BJ (cell line): ENCODE results near the gene ZNF350. TPM values are rescaled to one million over a fixed set of nuclear protein-coding genes. Genes with fewer than 3 reads are reported as not detected.

ENCODE experiments used
- CTCF ChIA-PET: fragments of 350-600 bp; formaldehyde crosslinking; extraction: SDS; loops from one replicate; lab custom pipeline; 2021; ENCODE audit warnings: antibody characterized with exemption, inconsistent platforms; lab: Yijun Ruan, JAX
- POLR2A ChIA-PET: fragments of 300-600 bp; sonication (Branson Sonifier 250); formaldehyde crosslinking; extraction: SDS; loops from one replicate; lab custom pipeline; 2021; ENCODE audit warnings: antibody characterized with exemption; lab: Charles Lee
- DNase-seq: peaks from one replicate; pipeline ENCODE4 v3.0.0-alpha.2; 2011; ENCODE audit warnings: low read depth
- H3K27me3 ChIP-seq: 2 replicates; pipeline ENCODE4 v1.6.0; 2011; ENCODE audit warnings: low read length; ENCODE audit not compliant: control insufficient read depth, insufficient read depth
- H3K36me3 ChIP-seq: 2 replicates; pipeline ENCODE4 v1.5.1; 2011; ENCODE audit warnings: low read length; ENCODE audit not compliant: control insufficient read depth, insufficient read depth
- H3K4me3 ChIP-seq: 2 replicates; pipeline ENCODE4 v1.5.1; 2011; ENCODE audit warnings: low read depth, mild to moderate bottlenecking, control low read depth, low read length
- polyA plus RNA-seq: library from polyadenylated mRNA; depleted of rRNA; stranded (reverse); fragments of >200 nt; gene quantifications from 2 replicates; pipeline ENCODE4 v1.2.3, GENCODE V29; 2011
- TF ChIP-seq, protein P1 (sequence below): IDR thresholded peaks from 2 replicates; pipeline ENCODE4 v1.5.1; 2011; ENCODE audit warnings: low read depth, mild to moderate bottlenecking, control low read depth, inconsistent platforms, low read length, moderate library complexity; ENCODE audit not compliant: insufficient read depth

The ZNF350 gene
- polyA plus RNA-seq, 1 experiment, result 5.5 TPM

DNA sequence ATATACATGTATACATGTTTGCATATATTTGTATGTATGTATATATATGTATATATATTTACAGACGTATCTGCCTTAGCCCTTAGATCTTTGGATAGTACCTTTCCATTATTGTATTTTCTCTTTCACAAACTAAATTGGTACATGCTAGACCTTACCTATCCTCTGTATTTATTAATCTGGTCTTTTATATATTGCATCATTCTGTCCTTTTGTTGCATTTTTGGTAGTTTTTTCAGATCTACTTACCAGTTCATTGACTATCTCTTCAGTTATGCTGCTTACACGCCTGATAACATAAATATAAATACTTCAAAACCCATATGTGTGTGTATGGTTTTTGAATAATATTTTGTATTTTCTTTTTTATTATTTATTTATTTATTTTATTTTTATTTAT is 47.7 kb downstream of the ZNF350 start:
- DNase-seq, result no peak
- CTCF ChIA-PET, result no interaction called here
- no peaks in the 10 kb centered on the region for H3K27me3 ChIP-seq
- POLR2A ChIA-PET, result no interaction called here
- peaks cover 16% of the 10 kb centered on the region for H3K36me3 ChIP-seq
- no peak overlapping the region for H3K4me3 ChIP-seq
- TF ChIP-seq, protein P1, sequence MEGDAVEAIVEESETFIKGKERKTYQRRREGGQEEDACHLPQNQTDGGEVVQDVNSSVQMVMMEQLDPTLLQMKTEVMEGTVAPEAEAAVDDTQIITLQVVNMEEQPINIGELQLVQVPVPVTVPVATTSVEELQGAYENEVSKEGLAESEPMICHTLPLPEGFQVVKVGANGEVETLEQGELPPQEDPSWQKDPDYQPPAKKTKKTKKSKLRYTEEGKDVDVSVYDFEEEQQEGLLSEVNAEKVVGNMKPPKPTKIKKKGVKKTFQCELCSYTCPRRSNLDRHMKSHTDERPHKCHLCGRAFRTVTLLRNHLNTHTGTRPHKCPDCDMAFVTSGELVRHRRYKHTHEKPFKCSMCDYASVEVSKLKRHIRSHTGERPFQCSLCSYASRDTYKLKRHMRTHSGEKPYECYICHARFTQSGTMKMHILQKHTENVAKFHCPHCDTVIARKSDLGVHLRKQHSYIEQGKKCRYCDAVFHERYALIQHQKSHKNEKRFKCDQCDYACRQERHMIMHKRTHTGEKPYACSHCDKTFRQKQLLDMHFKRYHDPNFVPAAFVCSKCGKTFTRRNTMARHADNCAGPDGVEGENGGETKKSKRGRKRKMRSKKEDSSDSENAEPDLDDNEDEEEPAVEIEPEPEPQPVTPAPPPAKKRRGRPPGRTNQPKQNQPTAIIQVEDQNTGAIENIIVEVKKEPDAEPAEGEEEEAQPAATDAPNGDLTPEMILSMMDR, result no peak

DNA sequence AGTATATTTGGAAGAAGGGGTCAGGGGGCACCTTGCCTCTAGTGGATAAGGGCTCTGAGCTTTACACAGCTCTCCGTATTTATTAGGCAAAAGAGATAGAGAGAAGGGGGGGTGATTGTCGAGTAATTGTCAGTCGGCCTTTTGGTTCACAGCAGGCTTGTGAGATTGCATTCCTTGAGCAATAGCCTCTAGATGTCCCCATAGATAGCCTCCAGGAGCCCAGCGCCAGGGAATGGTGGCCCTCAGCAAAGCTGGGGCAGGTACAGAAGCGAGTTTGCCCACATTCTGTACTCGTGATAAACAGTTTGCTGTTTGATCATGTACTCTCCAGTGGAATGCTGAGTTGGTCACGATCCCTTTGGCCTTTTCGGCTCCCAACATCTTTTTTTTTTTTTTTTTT is 54.7 kb downstream of the ZNF350 start:
- no peak for DNase-seq
- Histone ChIP-seq H3K36me3 (peaks cover 8% of the 10 kb centered on the region), H3K4me3 (no peak overlapping the region), H3K27me3 (no peaks in the 10 kb centered on the region)
- ChIA-PET POLR2A (interaction anchor here (0.6 kb wide), 1 partner anchor 414 kb away, joined by 4 read pairs; no protein-coding TSS in a partner anchor), CTCF (no interaction called here)
- TF ChIP-seq, protein P1, result no peak

DNA sequence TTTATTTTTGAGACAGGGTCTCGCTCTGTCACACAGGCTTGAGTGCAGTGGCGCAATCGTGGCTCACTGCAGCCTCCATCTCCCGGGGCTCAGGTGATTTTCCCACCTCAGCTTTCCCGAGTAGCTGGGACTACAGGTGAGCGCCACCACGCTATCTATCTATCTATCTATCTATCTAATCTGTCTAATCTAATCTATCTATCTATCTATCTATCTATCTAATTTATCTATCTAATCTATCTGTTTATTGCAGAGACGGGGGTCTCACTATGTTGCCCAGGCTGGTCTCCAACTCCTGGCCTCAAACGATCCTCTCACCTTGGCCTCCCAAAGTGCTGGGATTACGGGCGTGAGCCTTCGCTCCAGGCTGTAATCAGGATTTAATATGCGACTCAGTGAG is 58.8 kb downstream of the ZNF350 start:
- no peak for DNase-seq
- ChIA-PET POLR2A (no interaction called here), CTCF (interaction anchor here (2.0 kb wide), 1 partner anchor 11 kb away, joined by 7 read pairs; no protein-coding TSS in a partner anchor)
- no peaks in the 10 kb centered on the region for H3K27me3 ChIP-seq
- peak overlapping the region; percentile 95 for H3K4me3 ChIP-seq
- peaks cover 2% of the 10 kb centered on the region; the same call in 1 of the 2 replicates for H3K36me3 ChIP-seq
- TF ChIP-seq, protein P1, result no peak

DNA sequence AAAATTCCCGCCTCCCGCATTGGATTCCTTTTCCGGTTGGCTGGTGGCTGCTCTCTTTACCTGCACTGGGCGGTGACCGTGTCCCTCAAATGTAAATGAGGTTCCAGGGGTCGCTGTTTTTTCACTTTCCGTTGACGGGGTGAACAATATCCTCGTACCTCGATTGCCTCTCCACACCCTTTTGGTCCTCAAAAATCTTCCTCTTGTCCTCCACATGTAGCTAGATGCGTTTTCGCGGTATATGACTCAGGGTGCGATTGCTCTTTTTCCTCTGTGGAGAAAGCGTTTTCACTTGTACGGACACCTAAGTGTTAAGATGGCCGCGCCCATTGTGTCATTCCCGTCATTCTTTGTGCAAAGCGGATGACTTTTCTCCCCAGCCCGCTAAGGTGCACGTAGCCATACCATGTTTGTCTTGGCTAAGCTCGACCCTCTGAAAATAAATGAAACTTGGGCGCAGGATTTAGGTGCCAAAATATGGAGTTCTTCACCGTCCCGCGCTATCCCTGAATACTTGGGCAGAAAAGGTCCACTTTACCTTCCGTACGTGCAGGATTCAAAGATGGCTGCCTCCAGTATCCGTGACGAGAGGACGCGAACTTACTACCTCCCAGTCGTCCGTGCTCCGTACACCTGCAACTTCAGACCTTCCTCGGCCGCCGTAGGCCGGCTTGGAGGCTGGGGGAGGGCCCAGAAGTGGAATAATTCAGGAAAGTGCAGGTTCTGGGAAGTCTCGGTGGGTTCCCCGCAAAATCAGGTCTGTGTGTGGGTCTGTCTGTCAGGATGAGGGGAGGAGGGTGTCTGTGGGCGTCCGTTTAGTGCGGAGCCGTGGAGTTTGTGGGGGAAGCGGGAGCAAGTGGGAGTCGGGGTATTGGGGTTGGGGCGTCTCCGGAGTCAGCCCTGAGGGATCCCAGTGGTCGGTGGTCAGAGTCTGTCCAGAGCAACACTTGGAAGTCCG is 59.6 kb downstream of the ZNF350 start, which contains the start of gene ZNF613:
Gene ZNF613 (plus strand): TSS at position 689 of the 958 bp plus-strand sequence. CDS start 8,749 bp downstream, outside the sequence.
- Histone ChIP-seq H3K27me3 (no peaks in the 10 kb centered on the region), H3K4me3 (peak within 1 kb of the TSS; percentile 95), H3K36me3 (peaks cover 2% of the 10 kb centered on the region; the same call in 1 of the 2 replicates)
- TF ChIP-seq, protein P1, result peak; percentile 28; the same call in 1 of the 2 replicates
- ChIA-PET CTCF (interaction anchor here (2.0 kb wide), 1 partner anchor 10 kb away, joined by 7 read pairs; no protein-coding TSS in a partner anchor), POLR2A (no interaction called here)
- DNase-seq, result peak; percentile 53

DNA sequence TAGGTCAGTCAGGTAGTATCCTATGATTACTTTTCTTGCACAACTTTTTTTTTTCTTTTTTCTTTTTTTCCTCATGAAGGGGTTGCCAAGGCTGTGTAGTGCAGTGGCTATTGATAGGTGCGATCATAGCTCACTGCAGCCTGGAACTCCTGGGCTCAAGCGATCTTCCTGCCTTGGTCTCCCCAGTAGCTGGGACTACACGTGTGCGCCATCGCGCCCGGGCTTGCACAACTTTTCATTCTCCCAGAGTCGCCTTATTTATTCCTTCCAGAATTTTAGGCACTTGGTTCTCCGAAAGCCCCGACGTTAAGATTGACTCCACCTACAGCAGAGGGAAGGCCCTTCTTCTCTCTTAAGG is 60.2 kb downstream of the ZNF350 start:
- no peak for DNase-seq
- Histone ChIP-seq H3K4me3 (peak overlapping the region; percentile 95), H3K36me3 (peaks cover 1% of the 10 kb centered on the region; the same call in 1 of the 2 replicates), H3K27me3 (no peaks in the 10 kb centered on the region)
- ChIA-PET CTCF (no interaction called here), POLR2A (no interaction called here)
- TF ChIP-seq, protein P1, result no peak
